Right atrium auricular region (tissue), 2 donors: ENCODE data around the gene ZP2. TPM values are rescaled to one million over a fixed set of nuclear protein-coding genes. Genes with fewer than 3 reads are reported as not detected.
"Not testable (repeated sequence)": the region's sequence is repeated elsewhere in the genome, so short reads cannot be mapped to it uniquely, and the experiment has no call there.

Experiments
- DNase-seq: peaks from one replicate; pipeline ENCODE4 v3.0.0-alpha.2; 2019; ENCODE audit warnings: low spot score
- H3K27ac ChIP-seq, 2 donors: fragments of 200-600 bp; sonication (generic); 1 replicate in 1 of 2; 2 replicates in 1 of 2; pipeline ENCODE4 v1.5.1; 2016 to 2019
- H3K27me3 ChIP-seq, 2 donors: fragments of 200-600 bp; sonication (generic); one replicate each; pipeline versions ENCODE4 v1.5.1 to v1.6.0; 2017 to 2019
- H3K36me3 ChIP-seq: fragments of 200-600 bp; sonication (generic); one replicate; pipeline ENCODE4 v1.5.1; 2016
- H3K4me1 ChIP-seq, 2 donors: fragments of 200-600 bp; sonication (generic); one replicate each; pipeline versions ENCODE4 v1.5.1 to v1.6.0; 2017 to 2019
- H3K4me3 ChIP-seq, 2 donors: fragments of 200-600 bp; sonication (generic); 1 replicate in 1 of 2; 2 replicates in 1 of 2; pipeline ENCODE4 v1.5.1; 2017 to 2019; ENCODE audit warnings: mild to moderate bottlenecking in 1 of 2, moderate library complexity in 1 of 2
- H3K9me3 ChIP-seq, 2 donors: fragments of 200-600 bp; sonication (generic); one replicate each; pipeline ENCODE4 v1.5.1; 2019
- total RNA-seq, 2 donors: library from RNA; depleted of rRNA; stranded (reverse); fragments of >200 nt; gene quantifications; one replicate each; pipeline ENCODE4 v1.1.0, GENCODE V29; 2016
- TF ChIP-seq, protein P1 (sequence below), 2 donors: fragments of 200-600 bp; sonication (generic); IDR thresholded peaks; one replicate each; pipeline ENCODE4 v1.5.1; 2019; ENCODE audit warnings: antibody characterized with exemption in 2 of 2

Gene ZP2
- total RNA-seq, 2 donors from 2014 or later, result not detected

GRCh38 chr16:21197621-21198020 lies 13.8 kb downstream of the ZP2 start:
- H3K9me3 ChIP-seq, result no peaks in the 10 kb centered on the region
- H3K4me1 ChIP-seq, result no peaks in the 10 kb centered on the region
- DNase-seq, result no peak
- no peaks in the 10 kb centered on the region for H3K36me3 ChIP-seq
- no peaks in the 10 kb centered on the region for H3K27me3 ChIP-seq
- H3K4me3 ChIP-seq, result no peak overlapping the region
- H3K27ac ChIP-seq, result no peak overlapping the region
- TF ChIP-seq, protein P1, sequence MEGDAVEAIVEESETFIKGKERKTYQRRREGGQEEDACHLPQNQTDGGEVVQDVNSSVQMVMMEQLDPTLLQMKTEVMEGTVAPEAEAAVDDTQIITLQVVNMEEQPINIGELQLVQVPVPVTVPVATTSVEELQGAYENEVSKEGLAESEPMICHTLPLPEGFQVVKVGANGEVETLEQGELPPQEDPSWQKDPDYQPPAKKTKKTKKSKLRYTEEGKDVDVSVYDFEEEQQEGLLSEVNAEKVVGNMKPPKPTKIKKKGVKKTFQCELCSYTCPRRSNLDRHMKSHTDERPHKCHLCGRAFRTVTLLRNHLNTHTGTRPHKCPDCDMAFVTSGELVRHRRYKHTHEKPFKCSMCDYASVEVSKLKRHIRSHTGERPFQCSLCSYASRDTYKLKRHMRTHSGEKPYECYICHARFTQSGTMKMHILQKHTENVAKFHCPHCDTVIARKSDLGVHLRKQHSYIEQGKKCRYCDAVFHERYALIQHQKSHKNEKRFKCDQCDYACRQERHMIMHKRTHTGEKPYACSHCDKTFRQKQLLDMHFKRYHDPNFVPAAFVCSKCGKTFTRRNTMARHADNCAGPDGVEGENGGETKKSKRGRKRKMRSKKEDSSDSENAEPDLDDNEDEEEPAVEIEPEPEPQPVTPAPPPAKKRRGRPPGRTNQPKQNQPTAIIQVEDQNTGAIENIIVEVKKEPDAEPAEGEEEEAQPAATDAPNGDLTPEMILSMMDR (IDR thresholded peaks at IDR 0.05), result no peak

DNA sequence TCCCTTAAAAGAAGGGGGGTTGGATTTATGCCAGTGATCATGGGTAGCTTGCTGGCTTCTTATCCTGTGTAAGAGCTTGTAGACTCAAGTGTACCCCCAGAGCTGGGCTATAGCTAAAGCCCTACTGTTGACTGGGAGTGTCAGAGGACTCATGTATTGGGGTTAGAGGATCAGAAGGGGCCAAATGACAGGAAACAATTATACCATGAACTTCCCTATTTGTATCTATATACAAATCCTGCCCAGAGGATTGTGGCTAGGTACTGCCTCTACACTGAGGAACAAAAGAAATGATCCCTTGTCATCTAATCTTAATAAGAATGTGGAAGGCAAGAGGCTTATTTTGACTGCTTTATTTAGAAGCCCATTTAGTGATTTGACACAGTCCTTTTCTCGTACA lies 14.3 kb downstream of the ZP2 start:
- TF ChIP-seq, protein P1 (IDR thresholded peaks at IDR 0.05), result no peak
- Histone ChIP-seq H3K9me3 (no peaks in the 10 kb centered on the region), H3K36me3 (no peaks in the 10 kb centered on the region), H3K27me3 (no peaks in the 10 kb centered on the region), H3K4me1 (no peaks in the 10 kb centered on the region), H3K4me3 (no peak overlapping the region), H3K27ac (no peak overlapping the region)
- DNase-seq, result no peak

- H3K27ac ChIP-seq, DNase-seq, H3K27me3 ChIP-seq, H3K9me3 ChIP-seq, H3K36me3 ChIP-seq, H3K4me3 ChIP-seq, H3K4me1 ChIP-seq: not testable (repeated sequence)
These were observed 16.0 kb downstream of the ZP2 start for GRCh38 chr16:21195330-21195729.

DNA sequence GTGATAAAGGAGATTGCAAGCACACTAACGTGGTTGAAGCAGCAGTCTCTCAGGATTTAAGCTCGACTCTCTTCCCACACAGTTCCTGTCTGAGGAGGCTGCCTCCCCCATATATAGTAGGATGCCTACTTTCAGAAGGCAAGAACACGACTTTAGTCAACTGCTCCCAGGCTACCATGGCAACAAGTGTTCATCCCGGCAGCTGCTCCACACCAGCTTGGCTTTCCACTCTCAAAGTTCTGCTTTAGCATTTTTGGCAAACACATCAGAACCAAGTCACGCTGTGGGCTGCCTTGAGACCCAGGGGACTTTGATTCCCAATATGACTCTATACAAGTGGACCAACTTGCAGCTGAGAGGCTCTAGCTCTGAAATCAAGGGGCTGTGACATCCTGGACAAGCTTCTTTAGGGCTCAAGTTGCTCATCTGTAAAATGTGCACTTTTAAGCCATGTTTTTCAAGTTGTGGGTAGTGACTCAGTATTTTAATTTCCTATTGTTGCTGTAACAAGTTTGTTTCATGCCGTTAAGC lies 16.5 kb downstream of the ZP2 start:
- no peaks in the 10 kb centered on the region for H3K36me3 ChIP-seq
- H3K9me3 ChIP-seq, result no peaks in the 10 kb centered on the region
- H3K27me3 ChIP-seq, result no peaks in the 10 kb centered on the region
- no peak overlapping the region for H3K4me3 ChIP-seq
- TF ChIP-seq, protein P1 (IDR thresholded peaks at IDR 0.05), result no peak
- no peak overlapping the region for H3K27ac ChIP-seq
- no peaks in the 10 kb centered on the region for H3K4me1 ChIP-seq
- no peak for DNase-seq

GRCh38 chr16:21192991-21193390 lies 18.4 kb downstream of the ZP2 start:
- no peak for DNase-seq
- TF ChIP-seq, protein P1 (IDR thresholded peaks at IDR 0.05), result no peak
- H3K27ac ChIP-seq, result no peak overlapping the region
- no peaks in the 10 kb centered on the region for H3K36me3 ChIP-seq
- H3K27me3 ChIP-seq, result no peaks in the 10 kb centered on the region
- no peaks in the 10 kb centered on the region for H3K9me3 ChIP-seq
- no peak overlapping the region for H3K4me3 ChIP-seq
- H3K4me1 ChIP-seq, result peaks cover 0 to 6% of the 10 kb centered on the region in 2 donors

DNA sequence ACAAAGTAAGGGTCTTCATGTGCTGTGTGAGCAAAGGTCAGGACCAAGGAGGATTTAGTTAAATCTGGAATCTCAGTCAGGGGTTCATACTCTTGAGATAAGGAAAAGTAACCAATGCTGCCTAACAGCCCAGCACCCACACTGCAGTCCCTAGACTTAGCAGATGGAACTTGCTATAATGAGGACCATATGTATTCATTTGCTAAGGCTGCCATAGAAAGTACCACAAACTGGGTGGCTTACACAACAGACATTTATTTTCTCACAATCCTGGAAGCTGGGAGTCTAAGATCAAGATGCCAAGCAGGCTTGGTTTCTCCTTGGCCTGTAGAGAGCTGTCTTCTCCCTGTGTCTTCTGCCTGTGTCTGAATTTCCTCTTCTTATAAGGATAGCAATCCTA lies 20.8 kb downstream of the ZP2 start:
- Histone ChIP-seq H3K4me1 (peaks cover 0 to 6% of the 10 kb centered on the region in 2 donors), H3K36me3 (no peaks in the 10 kb centered on the region), H3K27me3 (no peaks in the 10 kb centered on the region), H3K27ac (no peak overlapping the region), H3K9me3 (no peaks in the 10 kb centered on the region), H3K4me3 (no peak overlapping the region)
- TF ChIP-seq, protein P1 (IDR thresholded peaks at IDR 0.05), result no peak
- no peak for DNase-seq
